Skeletal muscle tissue (tissue), 4 donors: ENCODE measurements around the gene DPP6. TPM values are rescaled to one million over a fixed set of nuclear protein-coding genes. Genes with fewer than 3 reads are reported as not detected.
"Not testable (repeated sequence)": the region's sequence is repeated elsewhere in the genome, so short reads cannot be mapped to it uniquely, and the experiment has no call there.

Experiments
- H3K27ac ChIP-seq: one replicate; pipeline ENCODE4 v1.7.0; 2013; ENCODE audit warnings: mild to moderate bottlenecking, low read depth, low read length, inconsistent platforms
- H3K27me3 ChIP-seq, 3 donors: one replicate each; pipeline ENCODE4 v1.7.0; 2013; ENCODE audit warnings: low read length in 3 of 3; ENCODE audit not compliant: control insufficient read depth in 3 of 3, insufficient read depth in 3 of 3
- H3K36me3 ChIP-seq, 3 donors: one replicate each; pipeline ENCODE4 v1.7.0; 2013; ENCODE audit warnings: low read length in 3 of 3; ENCODE audit not compliant: control insufficient read depth in 3 of 3, insufficient read depth in 3 of 3
- H3K4me1 ChIP-seq, 3 donors: one replicate each; pipeline ENCODE4 v1.7.0; 2013; ENCODE audit warnings: low read length in 3 of 3, mild to moderate bottlenecking in 3 of 3; ENCODE audit not compliant: control insufficient read depth in 3 of 3, insufficient read depth in 3 of 3
- H3K4me3 ChIP-seq, 3 donors: one replicate each; pipeline ENCODE4 v1.7.0; 2013; ENCODE audit warnings: low read length in 3 of 3
- H3K9ac ChIP-seq, 3 donors: one replicate each; pipeline ENCODE4 v1.7.0; 2013; ENCODE audit warnings: low read length in 3 of 3, mild to moderate bottlenecking in 3 of 3, moderate library complexity in 2 of 3, low read depth in 1 of 3
- H3K9me3 ChIP-seq, 3 donors: one replicate each; pipeline ENCODE4 v1.7.0; 2013; ENCODE audit warnings: low read length in 3 of 3; ENCODE audit not compliant: control insufficient read depth in 3 of 3
- total RNA-seq: library from RNA; depleted of rRNA; stranded (reverse); fragments of >200 nt; gene quantifications from one replicate; pipeline ENCODE4 v1.2.3, GENCODE V29; 2014
- donor health status: Osteomylitis.

Gene DPP6
- total RNA-seq, 1 donor from 2014 or later, result 4.2 TPM

- not testable (repeated sequence) for H3K4me1 ChIP-seq, H3K36me3 ChIP-seq, H3K27me3 ChIP-seq, H3K9me3 ChIP-seq, H3K4me3 ChIP-seq, H3K9ac ChIP-seq, H3K27ac ChIP-seq
These were observed 65.5 kb downstream of the DPP6 start for GRCh38 chr7:154117411-154118390.

GRCh38 chr7:154120825-154121224, 68.6 kb downstream of the DPP6 start:
- H3K36me3 ChIP-seq, H3K9ac ChIP-seq, H3K4me1 ChIP-seq, H3K9me3 ChIP-seq, H3K4me3 ChIP-seq, H3K27me3 ChIP-seq, H3K27ac ChIP-seq: not testable (repeated sequence)

- H3K27ac ChIP-seq, H3K4me3 ChIP-seq, H3K9me3 ChIP-seq, H3K36me3 ChIP-seq, H3K4me1 ChIP-seq, H3K27me3 ChIP-seq, H3K9ac ChIP-seq: not testable (repeated sequence)
These were observed 70.5 kb downstream of the DPP6 start for GRCh38 chr7:154122720-154123119.

- not testable (repeated sequence) for H3K9me3 ChIP-seq, H3K9ac ChIP-seq, H3K4me3 ChIP-seq, H3K36me3 ChIP-seq, H3K27me3 ChIP-seq, H3K27ac ChIP-seq, H3K4me1 ChIP-seq
These were observed 71.2 kb downstream of the DPP6 start for GRCh38 chr7:154123397-154123796.

- H3K27me3 ChIP-seq, H3K9me3 ChIP-seq, H3K27ac ChIP-seq, H3K4me3 ChIP-seq, H3K9ac ChIP-seq, H3K36me3 ChIP-seq, H3K4me1 ChIP-seq: not testable (repeated sequence)
These were observed 76.9 kb downstream of the DPP6 start for GRCh38 chr7:154129142-154129541.

GRCh38 chr7:154132617-154133016, 80.4 kb downstream of the DPP6 start:
- H3K4me1 ChIP-seq, H3K9me3 ChIP-seq, H3K4me3 ChIP-seq, H3K27ac ChIP-seq, H3K36me3 ChIP-seq, H3K9ac ChIP-seq, H3K27me3 ChIP-seq: not testable (repeated sequence)

GRCh38 chr7:154133703-154134277, 81.6 kb downstream of the DPP6 start:
- H3K36me3 ChIP-seq, H3K4me3 ChIP-seq, H3K27me3 ChIP-seq, H3K9me3 ChIP-seq, H3K9ac ChIP-seq, H3K4me1 ChIP-seq, H3K27ac ChIP-seq: not testable (repeated sequence)

- H3K36me3 ChIP-seq, H3K9me3 ChIP-seq, H3K27me3 ChIP-seq, H3K27ac ChIP-seq, H3K4me3 ChIP-seq, H3K4me1 ChIP-seq, H3K9ac ChIP-seq: not testable (repeated sequence)
These were observed 82.5 kb downstream of the DPP6 start for GRCh38 chr7:154134698-154135097.

- H3K4me3 ChIP-seq, H3K4me1 ChIP-seq, H3K9me3 ChIP-seq: not testable (repeated sequence)
These were observed 83.4 kb downstream of the DPP6 start for GRCh38 chr7:154135646-154136045.

GRCh38 chr7:154145922-154146706, 93.9 kb downstream of the DPP6 start:
- H3K27me3 ChIP-seq, H3K9ac ChIP-seq: not testable (repeated sequence)

More at GRCh38 chr7:154135646-154136045, 83.4 kb downstream of the DPP6 start:
- H3K9ac ChIP-seq, H3K27ac ChIP-seq, H3K27me3 ChIP-seq, H3K36me3 ChIP-seq: not testable (repeated sequence)

More at GRCh38 chr7:154145922-154146706, 93.9 kb downstream of the DPP6 start:
- not testable (repeated sequence) for H3K36me3 ChIP-seq, H3K9me3 ChIP-seq, H3K4me1 ChIP-seq, H3K27ac ChIP-seq, H3K4me3 ChIP-seq
